ENCODE results near the gene NINJ2.

DNA sequence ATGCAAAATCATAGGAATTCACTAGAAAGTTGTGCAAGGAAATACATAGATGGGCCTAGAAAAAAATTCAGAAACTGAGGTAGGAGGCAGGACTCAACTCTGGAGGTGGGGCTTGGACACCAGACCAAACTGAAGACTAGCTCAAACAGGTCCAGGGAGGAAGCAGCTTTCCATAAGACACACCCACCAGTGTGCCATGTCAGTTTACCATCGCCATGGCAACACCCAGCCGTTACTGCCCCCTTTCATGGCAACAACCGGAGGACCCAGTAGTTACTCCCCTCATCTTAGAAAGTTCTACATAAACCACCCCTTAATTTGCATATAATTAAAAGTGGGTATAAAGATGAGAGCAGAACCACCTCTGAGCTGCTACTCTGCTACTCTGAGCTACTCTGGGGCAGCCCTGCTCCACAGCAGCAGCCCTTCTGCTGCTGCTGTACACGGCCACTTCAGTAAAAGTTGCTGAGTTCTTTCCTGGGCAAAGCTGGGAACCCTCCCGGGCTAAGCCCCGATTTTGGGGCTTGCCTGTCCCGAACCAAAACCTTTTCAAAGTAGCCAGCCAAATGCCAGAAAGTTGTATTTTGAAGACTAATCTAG, 30.8 kb upstream of the NINJ2 start:
- no peak for TF ChIP-seq YY1 (IDR thresholded peaks at IDR 0.05; ENCODE audit: insufficient read depth, insufficient read length)
- TF ChIP-seq ZNF274 (IDR thresholded peaks at IDR 0.05; ENCODE audit: low read depth, low read length) = no peak
